ENCODE results near the gene PLCXD3.

The PLCXD3 gene

GRCh38 chr5:41275813-41276512 lies 234.4 kb downstream of the PLCXD3 start:
- DNase-seq, result no peak

DNA sequence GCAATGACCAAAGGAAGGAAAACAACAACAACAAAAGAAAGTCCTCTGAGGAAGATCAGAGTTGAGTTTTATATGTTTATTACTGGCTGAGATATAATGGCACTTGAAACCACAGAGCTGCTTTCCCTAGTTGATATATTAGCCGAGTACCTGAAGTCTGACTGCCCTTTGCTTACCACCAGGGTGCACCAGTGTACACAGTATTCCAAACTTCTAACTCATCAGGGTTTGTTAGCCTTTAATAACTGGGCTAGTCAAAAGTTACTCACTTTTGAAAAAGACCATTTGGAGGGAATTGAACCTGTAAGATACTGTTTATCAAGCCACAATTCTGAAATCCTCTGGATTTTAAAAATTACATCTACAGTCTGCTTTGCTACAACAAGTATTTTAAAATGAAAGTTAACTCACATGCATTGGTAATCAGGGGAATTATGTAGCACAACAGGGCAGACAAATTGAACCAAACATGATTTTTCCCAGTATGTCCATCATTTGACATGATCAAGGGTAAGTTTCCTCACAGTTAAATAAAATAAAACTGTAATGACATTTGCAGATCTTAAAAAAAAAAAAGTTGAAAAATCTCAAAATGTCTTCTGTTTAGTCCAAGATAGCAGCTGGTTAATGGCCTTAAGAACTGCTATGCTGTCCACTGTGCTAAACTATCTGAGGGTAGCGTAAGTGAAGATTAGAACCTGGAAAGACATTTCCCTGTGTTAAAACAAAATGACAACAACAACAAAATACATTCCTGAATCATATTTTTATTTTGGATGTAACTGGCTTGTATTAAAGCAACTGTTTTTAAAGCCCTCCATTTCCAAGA lies 239.8 kb downstream of the PLCXD3 start:
- DNase-seq, result peak; percentile 5

GRCh38 chr5:41268894-41269293 lies 241.5 kb downstream of the PLCXD3 start:
- no peak for DNase-seq

DNA sequence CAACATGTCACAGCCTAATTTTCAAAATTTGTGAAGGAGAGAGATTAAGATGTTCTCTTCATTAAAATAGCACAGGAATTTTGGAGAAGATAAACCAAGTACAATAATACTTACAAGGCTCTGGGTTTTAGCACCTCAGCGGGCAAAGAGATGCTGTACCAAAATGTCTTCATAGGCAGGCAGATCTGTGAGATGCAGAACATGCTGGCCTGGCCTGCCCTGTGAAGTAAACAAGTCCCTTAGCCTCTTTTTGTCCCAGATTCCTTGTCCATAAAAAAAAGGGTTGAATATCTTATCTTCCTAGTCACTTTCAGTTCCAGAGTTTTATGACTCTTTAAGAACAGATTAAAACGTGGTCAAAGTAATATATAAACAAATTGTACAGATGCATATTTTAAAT lies 244.0 kb downstream of the PLCXD3 start:
- DNase-seq, result no peak

GRCh38 chr5:41264019-41264418 lies 246.4 kb downstream of the PLCXD3 start:
- no peak for DNase-seq

DNA sequence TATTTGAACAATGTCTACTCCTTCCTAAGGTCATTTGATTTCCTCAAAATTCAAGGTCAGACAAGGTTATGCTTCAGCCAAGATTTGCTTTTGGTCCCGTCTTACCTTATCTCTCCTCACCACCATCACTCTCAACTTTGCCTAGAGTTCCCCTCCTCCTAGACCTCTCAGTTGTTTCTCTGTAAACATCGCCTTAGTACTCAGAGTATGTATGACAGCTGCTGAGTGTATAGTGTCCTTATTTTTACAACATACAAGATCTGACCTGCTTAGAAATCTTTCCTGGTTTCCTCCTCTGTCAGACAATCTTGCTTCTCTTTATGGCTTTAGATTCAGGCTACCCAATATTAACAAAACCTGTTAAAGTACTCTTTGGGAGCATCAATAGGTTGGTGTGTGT lies 247.1 kb downstream of the PLCXD3 start:
- no peak for DNase-seq
